CD4-positive, alpha-beta T cell treated with Interleukin-6 at 100 ng/mL for 8 hours (primary cell): ENCODE measurements around the gene KIF3B.
A peak's percentile ranks its signal among the peaks of the same experiment; 100 is the strongest.
"Not testable (repeated sequence)": the region's sequence is repeated elsewhere in the genome, so short reads cannot be mapped to it uniquely, and the experiment has no call there.

ENCODE experiments used
- DNase-seq: peaks from one replicate; pipeline ENCODE4 v3.0.0-alpha.2; 2020; ENCODE audit warnings: mixed read lengths, low spot score

Gene KIF3B

GRCh38 chr20:32248043-32248442, 29.4 kb upstream of the KIF3B start:
- DNase-seq, result no peak

DNA sequence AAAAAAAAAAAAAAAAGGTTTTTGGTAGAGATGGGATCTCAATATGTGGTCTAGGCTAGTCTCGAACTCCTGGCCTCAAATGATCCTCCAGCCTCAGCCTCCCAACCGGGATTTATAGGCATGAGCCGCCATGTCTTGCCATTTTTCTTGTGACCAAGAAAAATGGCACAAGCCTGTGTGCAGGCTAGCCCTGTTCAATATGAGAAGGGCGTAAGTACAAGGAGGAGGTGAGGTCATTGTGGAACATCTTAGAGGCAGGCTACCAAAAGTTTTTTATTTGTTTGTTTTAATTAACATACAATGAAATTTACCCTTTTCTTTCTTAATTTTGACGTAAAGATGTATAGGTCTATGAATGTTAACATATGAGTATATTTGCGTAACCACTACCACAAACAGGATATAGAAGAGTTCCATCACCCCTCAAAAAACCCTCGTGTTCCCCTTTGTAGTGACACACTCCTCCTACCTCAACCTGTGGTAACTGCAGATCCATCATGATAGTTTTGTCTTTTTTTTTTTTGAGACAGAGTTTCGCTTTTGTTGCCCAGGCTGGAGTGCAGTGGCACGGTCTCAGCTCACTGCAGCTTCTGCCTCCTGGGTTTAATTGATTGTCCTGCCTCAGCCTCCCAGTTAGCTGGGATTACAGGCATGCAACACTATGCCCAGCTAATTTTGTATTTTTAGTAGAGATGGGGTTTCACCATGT, 28.3 kb upstream of the KIF3B start:
- DNase-seq, result peak; percentile 57

GRCh38 chr20:32251470-32251869, 26.0 kb upstream of the KIF3B start:
- no peak for DNase-seq

DNA sequence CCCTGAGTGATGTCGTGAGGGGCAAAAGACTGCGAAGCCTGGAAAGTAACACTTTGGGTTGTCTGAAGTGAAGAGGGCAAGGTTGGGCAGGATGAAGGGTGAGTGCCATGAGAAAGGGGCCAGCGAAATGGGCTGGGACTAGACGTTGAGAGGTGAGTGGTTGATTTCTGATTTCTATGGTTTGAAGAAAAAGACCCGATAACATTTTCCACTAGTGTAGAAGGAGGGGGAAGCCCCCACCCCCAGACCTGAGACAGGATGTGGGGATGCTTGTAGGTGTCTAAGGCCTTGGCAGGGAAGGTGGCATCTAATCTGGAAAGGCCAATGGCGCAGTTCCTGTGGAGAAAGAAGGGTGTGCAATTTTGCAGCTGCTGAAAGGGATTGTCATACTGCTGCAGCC, 25.3 kb upstream of the KIF3B start:
- no peak for DNase-seq

GRCh38 chr20:32260973-32261372, 16.5 kb upstream of the KIF3B start:
- DNase-seq, result not testable (repeated sequence)

DNA sequence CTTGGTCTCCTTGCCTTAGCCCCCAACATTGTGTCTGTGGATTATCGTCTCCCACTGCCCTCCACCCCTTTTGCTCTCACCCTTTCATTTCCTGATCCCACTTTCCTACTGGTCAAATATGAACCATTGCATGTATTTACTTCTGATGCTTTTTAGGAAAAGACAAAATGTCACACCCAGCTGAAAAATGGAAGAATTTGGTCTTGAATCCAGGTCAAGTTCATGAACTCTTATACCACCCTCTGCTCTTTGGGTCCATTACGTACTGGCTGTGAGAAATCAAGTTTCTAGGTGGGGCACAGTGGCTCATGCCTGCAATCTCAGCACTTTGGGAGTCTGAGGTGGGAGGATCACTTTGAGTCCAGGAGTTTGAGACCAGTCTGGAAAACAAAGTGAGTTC, 15.8 kb upstream of the KIF3B start:
- DNase-seq, result no peak

DNA sequence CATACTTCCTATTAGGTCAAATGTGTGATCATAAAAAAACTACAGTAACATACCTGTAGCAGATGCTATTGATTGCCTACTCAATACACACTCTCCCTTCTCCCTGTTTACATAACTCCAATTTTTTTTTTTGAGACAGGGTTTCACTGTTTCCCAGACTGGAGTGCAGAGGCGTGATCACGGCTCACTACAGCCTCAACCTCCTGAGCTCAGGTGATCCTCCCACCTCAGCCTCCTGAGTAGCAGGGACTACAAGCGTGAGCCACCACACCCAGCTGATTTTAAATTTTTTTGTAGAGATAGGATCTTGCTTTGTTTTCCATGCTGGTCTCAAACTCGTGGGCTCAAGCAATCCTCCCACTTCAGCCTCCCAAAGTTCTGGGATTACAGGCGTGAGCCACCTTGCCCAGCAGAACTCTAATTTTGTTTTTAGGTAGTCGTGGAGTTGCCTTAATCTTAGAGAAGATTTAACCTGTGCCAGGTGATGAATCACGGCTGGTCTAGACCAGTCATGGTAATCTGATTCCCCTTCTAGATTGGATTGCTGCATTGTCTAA, 14.0 kb upstream of the KIF3B start:
- DNase-seq, result no peak

GRCh38 chr20:32271620-32272019, 5.8 kb upstream of the KIF3B start:
- DNase-seq, result no peak

GRCh38 chr20:32274359-32274758, 3.1 kb upstream of the KIF3B start:
- DNase-seq, result no peak

DNA sequence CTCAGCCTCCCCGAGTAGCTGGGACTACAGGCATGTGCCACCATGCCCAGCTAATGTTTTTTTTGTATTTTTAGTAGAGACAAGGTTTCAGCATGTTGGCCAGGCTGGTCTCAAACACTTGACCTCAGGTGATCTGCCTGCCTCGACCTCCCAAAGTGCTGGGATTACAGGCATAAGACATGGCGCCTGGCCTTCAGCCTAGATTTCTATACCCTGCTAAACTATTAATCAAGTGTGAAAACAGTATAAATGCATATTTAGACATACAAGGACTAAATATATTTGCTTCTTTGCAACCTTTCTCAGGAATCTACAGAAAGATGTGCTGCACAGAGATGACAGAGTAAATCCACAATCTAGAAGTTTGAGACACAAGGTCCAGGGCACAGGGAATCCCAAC, 2.3 kb upstream of the KIF3B start:
- not testable (repeated sequence) for DNase-seq

- no peak for DNase-seq
Observed at GRCh38 chr20:32278199-32278643, 770 bp downstream of the KIF3B start.

GRCh38 chr20:32281711-32282110, 4.3 kb downstream of the KIF3B start:
- DNase-seq, result no peak

DNA sequence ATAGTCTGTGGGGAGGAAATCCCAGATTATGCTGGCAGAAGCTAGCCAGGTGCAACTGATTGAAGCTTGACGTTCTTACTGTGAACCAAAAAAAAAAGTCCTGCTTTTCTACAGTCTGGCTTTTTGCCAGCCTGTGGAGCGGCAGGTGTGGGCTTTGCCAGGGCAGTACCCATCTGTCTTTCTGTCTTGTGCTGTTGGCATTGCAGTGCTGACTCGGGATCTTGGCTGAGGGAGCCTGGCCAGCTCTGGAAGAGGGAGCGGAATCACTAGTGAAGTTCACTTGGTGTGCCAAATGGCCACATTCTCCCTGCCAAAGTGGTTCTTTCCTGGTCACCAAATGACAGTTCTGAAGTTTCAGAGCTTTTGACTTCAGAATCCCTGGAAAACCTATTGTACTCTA, 5.0 kb downstream of the KIF3B start:
- no peak for DNase-seq

GRCh38 chr20:32285082-32285620, 7.7 kb downstream of the KIF3B start:
- no peak for DNase-seq

DNA sequence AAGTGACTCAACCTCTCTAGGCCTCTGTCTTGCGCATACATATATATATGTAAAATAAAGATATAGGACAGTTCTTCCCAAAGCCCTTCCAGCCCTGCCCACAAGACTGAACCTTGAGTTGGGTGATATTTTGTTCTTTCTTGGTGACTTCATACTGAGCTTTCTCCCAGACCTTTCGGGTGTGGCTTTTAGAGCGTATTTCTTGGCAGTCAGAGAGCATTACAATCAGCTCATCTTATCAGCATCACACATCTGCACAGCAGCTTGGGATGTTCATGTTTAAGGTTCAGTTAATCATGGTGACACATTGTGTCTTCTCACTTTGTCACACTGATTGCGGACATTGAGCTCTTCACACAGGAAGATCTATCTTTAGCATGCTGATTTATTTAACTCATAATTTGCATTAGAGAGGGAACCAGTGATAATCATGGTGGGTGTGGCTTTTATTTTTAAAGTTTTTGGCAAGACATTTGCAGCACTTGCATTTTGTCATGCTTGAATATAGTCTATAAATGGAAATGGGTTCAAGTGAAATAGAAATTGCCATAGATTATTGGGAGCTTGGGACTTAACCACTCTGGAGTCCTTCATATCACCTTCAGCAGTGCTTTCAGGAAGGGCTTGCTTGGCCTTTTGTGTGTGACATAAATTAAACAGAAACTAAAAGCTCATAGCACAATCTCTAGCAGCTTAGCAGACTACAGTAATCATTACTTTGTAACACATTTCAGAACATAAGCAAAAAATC, 8.3 kb downstream of the KIF3B start:
- peak; percentile 47 for DNase-seq

- no peak for DNase-seq
Observed at GRCh38 chr20:32287231-32287638, 9.8 kb downstream of the KIF3B start.

GRCh38 chr20:32288225-32288849, 10.9 kb downstream of the KIF3B start:
- DNase-seq, result no peak

DNA sequence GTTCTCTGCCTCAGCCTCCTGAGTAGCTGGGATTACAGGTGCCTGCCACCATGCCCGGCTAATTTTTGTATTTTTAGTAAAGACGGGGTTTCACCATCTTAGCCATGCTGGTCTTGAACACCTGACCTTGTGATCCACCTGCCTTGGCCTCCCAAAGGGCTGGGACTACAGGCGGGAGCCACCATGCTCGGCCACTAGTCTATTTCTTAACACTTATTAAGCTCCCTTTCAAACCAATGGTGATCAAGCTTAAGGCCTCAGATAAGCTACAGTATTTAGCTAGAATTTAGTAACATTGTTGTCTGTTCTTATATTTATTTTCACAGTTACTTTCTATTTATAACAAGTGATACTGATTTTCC, 11.8 kb downstream of the KIF3B start:
- DNase-seq, result not testable (repeated sequence)

- DNase-seq, result no peak
Observed at GRCh38 chr20:32289661-32290431, 12.4 kb downstream of the KIF3B start.

DNA sequence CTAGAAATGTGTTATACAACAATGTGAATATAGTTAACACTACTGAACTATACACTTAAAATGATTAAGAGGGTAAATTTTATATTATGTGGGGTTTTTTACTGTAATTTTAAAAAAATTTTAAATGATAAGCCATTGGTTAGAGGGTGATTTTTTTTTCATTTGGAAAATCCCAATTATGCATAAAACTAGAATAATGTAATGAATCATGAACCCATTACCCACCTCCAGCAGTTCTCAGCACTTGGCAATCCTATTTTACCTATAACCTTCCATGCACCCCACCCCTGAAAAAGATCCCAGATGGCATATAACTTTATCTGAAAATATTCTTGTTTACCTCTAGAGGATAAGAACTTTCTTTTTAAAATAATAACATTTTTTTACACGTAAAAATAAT, 13.7 kb downstream of the KIF3B start:
- no peak for DNase-seq

- no peak for DNase-seq
Observed at GRCh38 chr20:32292548-32292947, 15.1 kb downstream of the KIF3B start.

DNA sequence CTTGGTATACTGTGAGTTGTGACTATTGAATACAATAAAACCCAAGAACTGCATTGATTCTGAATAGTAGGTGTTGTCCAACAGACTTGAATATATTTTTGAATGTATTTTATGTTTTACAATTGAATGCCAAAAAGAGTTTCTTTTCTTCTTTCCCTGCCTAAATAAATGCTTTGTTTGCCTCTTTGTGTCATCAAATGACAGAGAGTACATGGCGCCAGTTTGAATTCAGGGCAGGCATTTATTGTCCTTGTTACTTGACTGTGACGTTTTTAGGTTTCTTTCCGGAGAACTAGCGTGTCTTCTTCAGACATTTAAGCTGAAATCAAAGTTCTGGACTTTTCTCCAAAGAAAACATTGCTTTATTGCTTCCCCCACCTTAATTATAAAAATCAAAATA, 16.6 kb downstream of the KIF3B start:
- DNase-seq, result no peak
